Heart left ventricle (tissue), 13 donors: ENCODE data around the gene TIMM22.

Experiments used
- POLR2A ChIP-seq, 2 donors: fragments of 450-650 bp; IDR thresholded peaks; one replicate each; pipeline ENCODE4 v1.6.1; 2017; ENCODE audit warnings: antibody characterized with exemption in 2 of 2, mild to moderate bottlenecking in 2 of 2, moderate library complexity in 2 of 2
- TF ChIP-seq, protein P1 (sequence below), 12 donors: fragments of 200-600 bp; sonication (generic) in 4 of 12; IDR thresholded peaks; one replicate each; pipeline versions ENCODE4 v1.5.0 to v1.8.0; 2018 to 2022; ENCODE audit warnings: antibody characterized with exemption in 12 of 12, mild to moderate bottlenecking in 5 of 12
- donor health status: ischemic (EF 13 %, LVEDD 7.1; RV severe dilation, severe dysfunction).
- donor health status: DM: no; HTN: yes; CAD: no.
- donor health status: DM: no; HTN: no; CAD: no.
- donor health status: ischemic (EF 25% LVEDD 6.9; RV normal size, moderate dysfunction).
- donor health status: ischemic (EF 25% LVEDD 5.7; RV mildly dilated, moderate dysfunction).
- donor health status: ischemic (EF 35%, LVEDD 5.7; RV mildly dilated, moderate dysfunction).
- donor health status: nonischemic (EF 11% LVEDD 7.7; RV severe dilation, severe dysfunction).
- donor health status: DM: yes; HTN: yes; CAD: no.
- donor health status: PGD.
- donor health status: ischemic (EF 29% LVEDD 5.4; RV normal size, mild dysfunction).
- donor health status: nonischemic (EF 23%, LVEDD 6.1; RV moderate dilation, normal function).

DNA sequence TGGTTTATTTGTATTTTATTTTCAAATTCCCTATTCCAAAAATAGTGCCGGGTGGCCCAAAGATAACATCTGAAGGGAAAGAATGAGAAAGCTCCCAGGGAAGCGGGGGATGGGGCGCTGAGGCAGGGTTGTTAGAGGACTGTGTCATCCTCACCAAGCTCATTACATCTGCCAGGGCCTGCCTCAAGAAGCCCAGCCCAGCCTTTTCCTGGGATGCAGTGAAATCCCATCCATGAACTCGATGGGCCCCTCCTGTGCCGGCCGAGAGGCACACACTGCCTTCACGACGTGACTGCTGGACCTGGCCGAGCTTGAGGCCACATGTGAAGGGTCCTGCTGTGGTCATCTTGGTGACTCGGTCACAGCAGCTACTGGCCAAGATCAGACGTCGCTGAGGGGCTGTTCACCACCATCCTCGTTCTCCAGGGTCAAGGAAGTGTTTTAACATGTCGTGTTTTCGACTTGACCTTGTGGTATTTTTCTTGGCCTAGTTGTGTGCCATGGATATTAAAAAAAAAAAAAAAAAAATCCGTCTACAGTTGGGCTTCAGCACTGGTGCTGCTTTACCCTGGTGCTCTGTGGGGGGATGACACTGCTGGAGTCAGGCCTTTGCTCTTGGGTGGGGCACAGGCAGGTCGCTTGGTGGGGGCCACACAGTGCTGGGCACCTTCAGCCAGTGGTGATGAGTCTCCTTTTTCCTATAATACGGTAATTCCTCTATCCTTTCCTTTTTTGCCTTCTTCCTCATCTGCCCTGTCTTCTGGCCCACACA lies 4.9 kb downstream of the TIMM22 start:
- TF ChIP-seq, protein P1, sequence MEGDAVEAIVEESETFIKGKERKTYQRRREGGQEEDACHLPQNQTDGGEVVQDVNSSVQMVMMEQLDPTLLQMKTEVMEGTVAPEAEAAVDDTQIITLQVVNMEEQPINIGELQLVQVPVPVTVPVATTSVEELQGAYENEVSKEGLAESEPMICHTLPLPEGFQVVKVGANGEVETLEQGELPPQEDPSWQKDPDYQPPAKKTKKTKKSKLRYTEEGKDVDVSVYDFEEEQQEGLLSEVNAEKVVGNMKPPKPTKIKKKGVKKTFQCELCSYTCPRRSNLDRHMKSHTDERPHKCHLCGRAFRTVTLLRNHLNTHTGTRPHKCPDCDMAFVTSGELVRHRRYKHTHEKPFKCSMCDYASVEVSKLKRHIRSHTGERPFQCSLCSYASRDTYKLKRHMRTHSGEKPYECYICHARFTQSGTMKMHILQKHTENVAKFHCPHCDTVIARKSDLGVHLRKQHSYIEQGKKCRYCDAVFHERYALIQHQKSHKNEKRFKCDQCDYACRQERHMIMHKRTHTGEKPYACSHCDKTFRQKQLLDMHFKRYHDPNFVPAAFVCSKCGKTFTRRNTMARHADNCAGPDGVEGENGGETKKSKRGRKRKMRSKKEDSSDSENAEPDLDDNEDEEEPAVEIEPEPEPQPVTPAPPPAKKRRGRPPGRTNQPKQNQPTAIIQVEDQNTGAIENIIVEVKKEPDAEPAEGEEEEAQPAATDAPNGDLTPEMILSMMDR (IDR thresholded peaks at IDR 0.05) = no peak
- TF ChIP-seq POLR2A (IDR thresholded peaks at IDR 0.05) = no peak
